SK-N-SH (cell line): ENCODE results near the gene ARHGEF18. TPM values are rescaled to one million over a fixed set of nuclear protein-coding genes. Genes with fewer than 3 reads are reported as not detected.

Source experiments
- CTCF ChIA-PET: fragments of 300-600, 350-600 bp; formaldehyde crosslinking; extraction: SDS; loops from one replicate; lab custom pipeline; 2021; lab: Yijun Ruan, JAX
- POLR2A ChIA-PET: fragments of 350-600 bp; sonication (Branson Sonifier 250); formaldehyde crosslinking; extraction: SDS; loops from one replicate; lab custom pipeline; 2020; ENCODE audit warnings: antibody characterized with exemption, inconsistent platforms; lab: Yijun Ruan, JAX
- DNase-seq: peaks from one replicate; pipeline ENCODE4 v3.0.0; 2012
- H2AFZ ChIP-seq: fragments of 200-600 bp; sonication (generic); 2 replicates; pipeline ENCODE4 v1.8.1; 2016; ENCODE audit warnings: antibody characterized with exemption, mild to moderate bottlenecking, low read depth
- H3F3A ChIP-seq: fragments of 200-600 bp; sonication (generic); replicated peaks from 2 replicates; pipeline ENCODE3; 2016; ENCODE audit warnings: antibody characterized with exemption, mild to moderate bottlenecking; ENCODE audit not compliant: insufficient read depth
- H3K27ac ChIP-seq, 2 experiments: fragments of 200-500 bp in 1 of 2; fragments of 200-600 bp in 1 of 2; sonication (Bioruptor generic) in 1 of 2; sonication (generic), shearing (Covaris generic) in 1 of 2; 2 replicates each; pipeline versions ENCODE4 v1.5.1 to v1.6.1; 2014 to 2016; ENCODE audit warnings: low read depth in 2 of 2, inconsistent platforms in 1 of 2, low read length in 1 of 2, mild to moderate bottlenecking in 1 of 2, mixed read lengths in 1 of 2
- H3K27me3 ChIP-seq: fragments of 200-600 bp; sonication (generic), shearing (Covaris generic); 2 replicates; pipeline ENCODE4 v1.6.1; 2016; ENCODE audit warnings: mixed run types; ENCODE audit not compliant: insufficient read depth
- H3K36me3 ChIP-seq, 2 experiments: fragments of 200-500 bp in 1 of 2; fragments of 200-600 bp in 1 of 2; sonication (Bioruptor generic) in 1 of 2; sonication (generic) in 1 of 2; replicated peaks in 1 of 2; 2 replicates each; pipeline versions ENCODE3 to v1.5.1; 2014 to 2016; ENCODE audit warnings: low read length in 1 of 2, mild to moderate bottlenecking in 1 of 2; ENCODE audit not compliant: insufficient read depth in 2 of 2, control insufficient read depth in 1 of 2
- H3K4me1 ChIP-seq, 2 experiments: fragments of 200-500 bp in 1 of 2; fragments of 200-600 bp in 1 of 2; sonication (Bioruptor generic) in 1 of 2; sonication (generic), shearing (Covaris generic) in 1 of 2; 2 replicates each; pipeline versions ENCODE4 v1.5.1 to v1.6.1; 2014 to 2016; ENCODE audit warnings: low read depth in 1 of 2, low read length in 1 of 2, mixed run types in 1 of 2; ENCODE audit not compliant: insufficient read depth in 2 of 2, control insufficient read depth in 1 of 2
- H3K4me2 ChIP-seq: fragments of 200-600 bp; sonication (generic), shearing (Covaris generic); 2 replicates; pipeline ENCODE4 v1.6.1; 2017; ENCODE audit warnings: mixed run types
- H3K4me3 ChIP-seq, 2 experiments: fragments of 200-500 bp in 1 of 2; fragments of 200-600 bp in 1 of 2; sonication (Bioruptor generic) in 1 of 2; sonication (generic), shearing (Covaris generic) in 1 of 2; 2 replicates each; pipeline versions ENCODE4 v1.5.1 to v1.8.1; 2014 to 2016; ENCODE audit warnings: low read depth in 2 of 2, inconsistent platforms in 1 of 2, low read length in 1 of 2, mild to moderate bottlenecking in 1 of 2, mixed read lengths in 1 of 2, moderate library complexity in 1 of 2
- H3K79me2 ChIP-seq: fragments of 200-600 bp; sonication (generic); 2 replicates; pipeline ENCODE4 v1.8.1; 2017; ENCODE audit warnings: mild to moderate bottlenecking; ENCODE audit not compliant: insufficient read depth
- H3K9ac ChIP-seq: fragments of 200-600 bp; sonication (generic); 2 replicates; pipeline ENCODE4 v1.6.1; 2017; ENCODE audit warnings: mixed run types
- H3K9me2 ChIP-seq: fragments of 200-600 bp; sonication (generic); 2 replicates; pipeline ENCODE4 v1.6.1; 2017; ENCODE audit warnings: mixed run types
- H3K9me3 ChIP-seq: fragments of 200-600 bp; sonication (generic); 2 replicates; pipeline ENCODE4 v1.6.1; 2017; ENCODE audit warnings: mixed run types, mild to moderate bottlenecking, moderate library complexity
- H4K20me1 ChIP-seq: fragments of 200-600 bp; sonication (generic); 2 replicates; pipeline ENCODE4 v1.6.1; 2017; ENCODE audit warnings: mild to moderate bottlenecking, mixed run types; ENCODE audit not compliant: insufficient read depth
- CHD2 ChIP-seq: fragments of 150-350 bp; IDR thresholded peaks from 2 replicates; pipeline ENCODE4 v1.6.1; 2018; ENCODE audit warnings: low read length; ENCODE audit not compliant: partially characterized antibody
- EP300 ChIP-seq, 2 experiments: IDR thresholded peaks; 2 replicates each; pipeline versions ENCODE4 v1.4.0 to v1.6.1; 2012; ENCODE audit warnings: borderline replicate concordance in 1 of 2, low read depth in 1 of 2, low read length in 1 of 2
- EZH2phosphoT487 ChIP-seq: fragments of 200-600 bp; sonication (generic); IDR thresholded peaks from 2 replicates; pipeline ENCODE4 v1.6.1; 2017; ENCODE audit warnings: low read depth, mixed run types, mild to moderate bottlenecking, antibody characterized with exemption, moderate library complexity, borderline replicate concordance
- FOSL2 ChIP-seq: IDR thresholded peaks from 2 replicates; pipeline ENCODE4 v1.4.0; 2012; ENCODE audit warnings: low read depth, mild to moderate bottlenecking, moderate library complexity, borderline replicate concordance
- FOXM1 ChIP-seq: IDR thresholded peaks from 2 replicates; pipeline ENCODE4 v1.4.0; 2012; ENCODE audit warnings: low read depth, mild to moderate bottlenecking
- JUND ChIP-seq: IDR thresholded peaks from 2 replicates; pipeline ENCODE4 v1.4.0; 2012
- MAX ChIP-seq: IDR thresholded peaks from 2 replicates; pipeline ENCODE4 v1.4.0; 2012; ENCODE audit warnings: low read depth
- MXI1 ChIP-seq: IDR thresholded peaks from 2 replicates; pipeline ENCODE4 v1.6.1; 2012; ENCODE audit warnings: mild to moderate bottlenecking, low read depth, low read length, improper control_type of control experiment
- NFIC ChIP-seq: IDR thresholded peaks from 2 replicates; pipeline ENCODE4 v1.4.0; 2012; ENCODE audit warnings: borderline replicate concordance
- NRF1 ChIP-seq: IDR thresholded peaks from 2 replicates; pipeline ENCODE4 v1.6.1; 2012; ENCODE audit warnings: low read depth, mild to moderate bottlenecking, low read length
- PBX3 ChIP-seq: IDR thresholded peaks from 2 replicates; pipeline ENCODE4; 2012
- RAD21 ChIP-seq: IDR thresholded peaks from 2 replicates; pipeline ENCODE4 v1.6.1; 2012; ENCODE audit warnings: mild to moderate bottlenecking, low read length
- REST ChIP-seq: IDR thresholded peaks from 2 replicates; pipeline ENCODE4 v1.6.1; 2012; ENCODE audit warnings: mild to moderate bottlenecking, low read depth, low read length, moderate library complexity
- RFX5 ChIP-seq: IDR thresholded peaks from 2 replicates; pipeline ENCODE4 v1.6.1; 2012; ENCODE audit warnings: mild to moderate bottlenecking, improper control_type of control experiment, low read length
- RXRA ChIP-seq: IDR thresholded peaks from 2 replicates; pipeline ENCODE4 v1.4.0; 2012; ENCODE audit warnings: low read depth, mild to moderate bottlenecking, borderline replicate concordance
- SIN3A ChIP-seq: IDR thresholded peaks from 2 replicates; pipeline ENCODE4 v1.6.1; 2012; ENCODE audit warnings: low read depth, mild to moderate bottlenecking, low read length, moderate library complexity, borderline replicate concordance
- TEAD4 ChIP-seq: IDR thresholded peaks from 2 replicates; pipeline ENCODE4 v1.4.0; 2012; ENCODE audit warnings: mild to moderate bottlenecking, borderline replicate concordance; ENCODE audit not compliant: insufficient read depth
- YY1 ChIP-seq: IDR thresholded peaks from 2 replicates; pipeline ENCODE4 v1.4.0; 2012; ENCODE audit warnings: low read depth, mild to moderate bottlenecking
- WGBS: methylation state at CpG from one replicate; pipeline ENCODE4 v1.1.6; 2017; ENCODE audit warnings: low lambda C conversion rate; 5-methylcytosine and 5-hydroxymethylcytosine counted together
- polyA plus RNA-seq, 3 experiments: library from polyadenylated mRNA; depleted of rRNA; stranded (reverse); fragments of >200 nt; gene quantifications; 2 replicates each; pipeline ENCODE4 v1.2.3, GENCODE V29; 2012

ARHGEF18 gene
- polyA plus RNA-seq, 1 of the 3 experiments (the other 2 are of a cell fraction) = 11.7 TPM

GRCh38 chr19:7355871-7356270, 7.1 kb downstream of the ARHGEF18 start:
- no peak overlapping the region for H2AFZ ChIP-seq
- H3K79me2 ChIP-seq = no peaks in the 10 kb centered on the region
- no peaks in the 10 kb centered on the region for H3K9me2 ChIP-seq
- H3K4me1 ChIP-seq = no peaks in the 10 kb centered on the region
- DNase-seq = no peak
- no peak overlapping the region for H3K27ac ChIP-seq
- no peaks in the 10 kb centered on the region for H3K9me3 ChIP-seq
- H3K36me3 ChIP-seq = no peaks in the 10 kb centered on the region
- ChIA-PET CTCF (interaction anchor here (0.8 to 3.8 kb wide), 9 partner anchors 11 to 443 kb away, joined by 3 to 44 read pairs (median 4); no protein-coding TSS in a partner anchor), POLR2A (no interaction called here)
- TF ChIP-seq NFIC (no peak), TEAD4 (no peak), REST (no peak), RAD21 (no peak), PBX3 (no peak), MAX (no peak), EP300 (IDR thresholded peaks at IDR 0.05; ENCODE audit: borderline replicate concordance in 1 of 2, low read depth in 1 of 2, low read length in 1 of 2) (no peak)
- WGBS = 68% methylated on average over 6 of the region's 7 CpGs
- H3K9ac ChIP-seq = no peak overlapping the region
- H3K27me3 ChIP-seq = no peaks in the 10 kb centered on the region
- no peaks in the 10 kb centered on the region for H3F3A ChIP-seq
- H3K4me3 ChIP-seq = no peak overlapping the region
- H4K20me1 ChIP-seq = no peaks in the 10 kb centered on the region
- H3K4me2 ChIP-seq = no peak overlapping the region

GRCh38 chr19:7356899-7357627, 8.3 kb downstream of the ARHGEF18 start:
- no peaks in the 10 kb centered on the region for H3F3A ChIP-seq
- CTCF ChIA-PET = interaction anchor here (0.7 to 1.3 kb wide), 2 partner anchors 256 to 295 kb away, joined by 3 read pairs; no protein-coding TSS in a partner anchor
- H3K4me2 ChIP-seq = no peak overlapping the region
- TF ChIP-seq TEAD4 (no peak), NFIC (no peak), FOSL2 (no peak), NRF1 (no peak), CHD2 (no peak), EP300 (IDR thresholded peaks at IDR 0.05; ENCODE audit: borderline replicate concordance in 1 of 2, low read depth in 1 of 2, low read length in 1 of 2) (no peak), FOXM1 (no peak), JUND (no peak), SIN3A (no peak), RFX5 (no peak), MXI1 (no peak), EZH2phosphoT487 (no peak), RXRA (no peak), YY1 (no peak)
- POLR2A ChIA-PET = no interaction called here
- no peaks in the 10 kb centered on the region for H3K4me1 ChIP-seq
- no peaks in the 10 kb centered on the region for H3K9me3 ChIP-seq
- H2AFZ ChIP-seq = no peak overlapping the region
- no peaks in the 10 kb centered on the region for H3K27me3 ChIP-seq
- no peak overlapping the region for H3K27ac ChIP-seq
- H3K9me2 ChIP-seq = no peaks in the 10 kb centered on the region
- no peak for DNase-seq
- H3K36me3 ChIP-seq = no peaks in the 10 kb centered on the region
- H3K79me2 ChIP-seq = no peaks in the 10 kb centered on the region
- H3K9ac ChIP-seq = no peak overlapping the region
- no peaks in the 10 kb centered on the region for H4K20me1 ChIP-seq
- no peak overlapping the region for H3K4me3 ChIP-seq
- WGBS = 31% methylated on average over 6 of the region's 7 CpGs
